Hematopoietic multipotent progenitor cell treated with erythropoietin and hydrocortisone succinate and interleukin-3 and kit ligand, for 8 days (in vitro differentiated cells): ENCODE measurements around the gene RELL2.
A peak's percentile ranks its signal among the peaks of the same experiment; 100 is the strongest.

Experiments used
- DNase-seq: peaks from one replicate; pipeline ENCODE4 v3.0.0-alpha.2; 2015

The RELL2 gene

DNA sequence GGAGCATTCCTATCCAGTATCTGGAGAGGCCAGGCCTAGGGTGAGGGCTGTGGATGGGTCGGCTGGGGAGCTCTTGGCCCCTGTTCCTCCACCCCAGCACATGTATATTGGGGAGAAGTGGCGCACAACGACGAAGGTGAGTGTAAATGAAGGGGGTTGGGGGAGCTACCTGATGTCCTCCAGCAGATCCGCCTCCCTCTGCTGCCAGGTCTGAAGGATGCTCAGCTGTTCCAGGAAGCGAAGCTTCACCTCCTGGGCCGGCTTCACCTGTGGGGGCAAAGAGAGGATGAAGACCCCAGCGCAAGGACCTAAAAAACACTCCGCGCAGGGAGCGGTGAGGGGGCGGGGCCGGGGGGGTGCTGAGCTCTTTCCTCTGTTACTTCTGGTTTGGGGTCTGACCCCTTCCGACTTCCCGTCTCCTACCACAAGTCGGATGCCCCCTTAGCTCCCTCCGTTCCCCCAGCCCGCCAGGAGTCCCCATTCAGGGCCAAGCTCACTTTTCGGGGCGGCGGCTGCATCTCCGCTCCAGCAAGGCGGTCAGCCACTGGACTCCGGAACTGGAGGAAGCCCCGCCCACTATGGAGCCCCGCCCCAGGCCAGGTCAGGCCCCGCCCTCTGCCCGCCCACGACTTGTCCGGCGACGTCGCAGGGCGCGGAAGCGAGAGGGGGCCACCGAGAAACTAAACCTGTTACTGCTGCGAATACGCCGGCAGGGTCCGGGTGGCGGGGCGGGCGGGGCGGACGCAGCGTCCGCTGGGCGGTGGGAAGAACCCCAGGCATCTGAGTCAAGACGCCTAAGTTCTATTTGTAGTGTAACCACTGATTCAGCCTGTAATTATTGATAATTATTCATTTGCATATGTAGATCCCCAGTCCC, 14.3 kb downstream of the RELL2 start, which contains the start of gene FCHSD1:
FCHSD1 (minus strand) TSS at position 568 of the 877 bp plus-strand sequence; CDS start at position 518, 50 bp downstream.
- DNase-seq, result peak; percentile 70

DNA sequence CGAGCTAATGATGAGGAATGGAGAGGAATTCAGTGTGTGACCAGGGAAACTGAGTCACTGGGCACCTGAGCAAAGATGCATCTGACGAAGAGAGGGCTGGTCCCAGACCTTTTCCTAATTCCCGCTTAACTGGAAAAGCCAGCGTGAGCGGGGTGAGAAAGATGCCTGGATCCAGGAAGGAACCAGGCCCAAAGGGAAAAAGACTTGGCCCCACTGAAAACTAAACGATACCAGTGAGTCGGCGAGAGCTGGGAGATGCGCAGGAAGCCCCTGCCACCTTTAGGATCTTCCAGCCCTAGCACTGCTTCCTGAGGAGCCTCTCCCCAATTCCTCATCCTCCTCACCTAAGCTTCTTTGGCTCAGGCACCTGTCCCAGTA, 14.9 kb downstream of the RELL2 start:
- no peak for DNase-seq

GRCh38 chr5:141654298-141654697, 17.5 kb downstream of the RELL2 start:
- no peak for DNase-seq

GRCh38 chr5:141655020-141655419, 18.2 kb downstream of the RELL2 start:
- DNase-seq, result no peak

- no peak for DNase-seq
These were observed 19.6 kb downstream of the RELL2 start for GRCh38 chr5:141656396-141656795.

DNA sequence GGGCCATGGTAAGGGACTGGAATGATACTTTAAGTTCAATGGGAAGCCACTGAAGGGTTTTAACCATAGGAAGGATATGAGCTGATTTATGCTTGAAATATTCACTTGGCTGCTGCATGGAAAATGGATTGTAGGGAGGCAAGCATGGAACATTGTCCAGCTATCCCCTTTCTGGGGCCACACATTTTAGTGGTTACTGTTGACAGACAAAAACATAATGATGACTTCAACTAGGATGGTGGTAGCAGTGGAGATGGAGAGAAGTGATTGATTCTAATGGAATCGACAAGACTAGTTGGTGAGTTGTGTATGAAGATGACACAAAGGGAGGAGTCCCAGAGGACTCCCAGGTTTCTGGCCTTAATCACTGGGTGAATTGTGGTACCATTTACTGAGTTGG, 20.6 kb downstream of the RELL2 start:
- DNase-seq, result no peak

- no peak for DNase-seq
These were observed 21.2 kb downstream of the RELL2 start for GRCh38 chr5:141657937-141658545.

- no peak for DNase-seq
These were observed 25.2 kb downstream of the RELL2 start for GRCh38 chr5:141662028-141662427.

- DNase-seq, result no peak
These were observed 26.7 kb downstream of the RELL2 start for GRCh38 chr5:141663506-141663905.

DNA sequence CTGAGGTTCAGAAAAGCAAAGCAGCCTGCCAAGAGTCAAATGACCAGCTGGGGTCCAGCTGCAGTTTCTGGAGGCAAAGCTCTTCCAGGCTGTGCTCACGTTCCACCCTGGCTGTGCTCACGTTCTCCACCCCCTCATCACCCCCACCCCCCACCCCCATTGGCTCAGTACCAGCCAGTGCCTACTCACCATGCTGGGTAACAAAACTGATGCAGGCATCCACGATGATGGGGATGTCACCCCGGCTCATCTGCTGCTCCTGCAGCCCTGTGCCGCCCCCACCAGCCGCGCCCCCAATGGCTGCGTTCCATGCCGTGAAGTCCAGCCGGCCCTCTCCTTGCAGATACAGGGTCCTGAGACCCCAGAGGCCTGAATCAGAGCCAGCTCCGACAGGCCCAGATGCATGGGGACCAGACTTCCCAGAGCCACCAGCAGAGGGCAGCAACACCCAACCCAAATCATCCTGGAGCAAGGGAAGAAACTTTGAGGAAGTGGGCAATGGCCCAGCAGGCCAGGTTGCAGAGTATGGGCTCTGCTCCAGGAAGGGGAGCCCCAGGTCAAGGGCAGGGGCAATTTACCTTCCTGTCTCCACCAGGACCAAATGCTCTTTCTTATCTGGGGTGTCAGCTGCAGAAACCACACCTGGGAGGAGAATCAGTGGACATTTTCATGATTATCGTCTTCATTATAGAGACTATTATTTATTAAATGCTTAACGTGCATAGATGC, 28.1 kb downstream of the RELL2 start:
- DNase-seq, result peak; percentile 76

- DNase-seq, result no peak
These were observed 29.5 kb downstream of the RELL2 start for GRCh38 chr5:141665995-141666940.

DNA sequence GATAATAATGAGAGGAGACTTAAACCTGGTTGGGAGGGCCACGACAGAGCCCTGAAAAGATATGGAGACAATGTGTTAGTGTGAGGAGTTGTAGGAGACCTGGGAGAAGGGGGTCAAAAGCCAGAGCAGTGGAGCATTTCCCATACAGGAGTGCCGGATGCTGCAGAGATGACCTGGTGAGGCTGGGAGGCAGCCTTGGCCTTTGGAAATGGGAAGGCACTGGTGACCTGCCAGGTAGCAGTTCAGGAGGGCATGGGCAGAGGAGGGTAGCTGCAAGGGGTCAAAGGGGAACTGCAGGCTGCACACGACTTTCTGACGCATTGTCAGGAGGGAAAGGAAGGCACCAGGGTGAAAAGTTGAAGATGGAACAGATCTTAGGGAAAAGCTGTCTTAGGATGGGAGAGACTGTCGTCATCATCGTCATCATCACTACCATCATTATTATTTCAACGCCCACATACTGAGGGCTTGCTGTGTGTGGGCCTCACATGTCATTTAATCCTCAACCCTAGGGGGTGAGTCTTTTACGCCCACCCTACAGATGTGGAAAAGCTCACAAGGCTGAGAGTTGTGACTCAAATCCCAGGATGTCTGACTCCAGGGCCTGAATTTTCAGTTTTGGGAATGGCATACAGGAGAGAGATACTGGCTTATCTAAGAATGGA, 31.9 kb downstream of the RELL2 start:
- no peak for DNase-seq

GRCh38 chr5:141669520-141669919, 32.7 kb downstream of the RELL2 start:
- DNase-seq, result no peak

DNA sequence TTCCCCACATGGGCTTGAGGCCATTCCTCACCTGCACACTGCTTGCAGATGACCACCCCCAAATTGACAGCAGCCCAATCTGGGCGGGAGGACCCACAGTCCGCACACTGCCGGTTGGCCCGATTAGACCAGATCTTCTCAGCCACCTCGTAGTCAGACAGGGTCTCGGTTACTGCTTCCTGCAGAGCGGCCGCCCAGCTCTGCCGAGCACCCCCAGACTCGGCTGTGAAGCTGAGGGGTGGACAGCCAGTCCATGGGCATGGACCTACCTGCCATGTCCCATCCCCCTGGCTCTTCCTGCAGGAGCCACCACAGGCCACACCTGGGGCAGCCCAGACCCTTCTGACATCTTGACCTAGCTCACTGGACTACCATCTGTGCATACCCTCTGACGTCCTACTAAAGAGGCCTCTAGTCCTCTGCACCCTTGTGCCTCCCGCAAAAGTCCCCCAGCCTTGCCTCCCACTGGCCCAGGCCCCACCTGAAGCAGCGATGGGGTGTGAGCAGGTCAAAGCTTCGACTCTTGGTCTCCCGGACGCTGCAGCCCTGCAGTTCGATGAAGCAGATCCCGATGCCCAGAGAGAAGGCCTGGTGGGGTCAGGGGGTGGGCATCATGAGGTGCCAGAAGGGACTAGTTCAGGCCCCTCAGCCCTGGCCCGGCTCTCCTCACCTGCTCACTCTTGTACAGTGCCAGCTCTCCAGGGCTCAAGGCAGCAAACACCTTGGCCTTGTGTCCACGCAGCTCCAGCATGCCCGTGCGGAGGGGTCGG, 35.5 kb downstream of the RELL2 start:
- DNase-seq, result no peak

GRCh38 chr5:141672841-141673813, 36.3 kb downstream of the RELL2 start:
- no peak for DNase-seq

DNA sequence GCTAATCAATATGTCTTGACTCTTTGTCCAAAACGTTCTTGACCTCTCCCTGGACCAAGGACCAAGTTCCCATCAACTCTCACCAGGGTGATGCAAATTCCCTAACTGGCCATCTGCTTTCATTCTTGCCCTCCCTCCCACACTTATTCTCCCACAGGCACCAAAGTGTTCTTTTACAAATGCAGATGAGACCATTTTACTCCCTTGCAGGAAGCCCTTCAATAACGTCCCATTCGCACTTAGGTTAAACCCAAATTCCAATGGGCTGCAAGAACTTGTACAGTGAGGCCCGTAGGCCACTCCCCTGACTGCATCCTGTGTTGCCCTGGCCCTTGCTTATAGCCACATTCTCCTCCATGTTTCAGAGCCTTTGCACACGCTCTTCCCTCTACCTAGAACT, 38.0 kb downstream of the RELL2 start:
- no peak for DNase-seq

- DNase-seq, result no peak
These were observed 38.9 kb downstream of the RELL2 start for GRCh38 chr5:141675672-141676071.

- DNase-seq, result peak; percentile 19
These were observed 40.6 kb downstream of the RELL2 start for GRCh38 chr5:141677415-141677814.

DNA sequence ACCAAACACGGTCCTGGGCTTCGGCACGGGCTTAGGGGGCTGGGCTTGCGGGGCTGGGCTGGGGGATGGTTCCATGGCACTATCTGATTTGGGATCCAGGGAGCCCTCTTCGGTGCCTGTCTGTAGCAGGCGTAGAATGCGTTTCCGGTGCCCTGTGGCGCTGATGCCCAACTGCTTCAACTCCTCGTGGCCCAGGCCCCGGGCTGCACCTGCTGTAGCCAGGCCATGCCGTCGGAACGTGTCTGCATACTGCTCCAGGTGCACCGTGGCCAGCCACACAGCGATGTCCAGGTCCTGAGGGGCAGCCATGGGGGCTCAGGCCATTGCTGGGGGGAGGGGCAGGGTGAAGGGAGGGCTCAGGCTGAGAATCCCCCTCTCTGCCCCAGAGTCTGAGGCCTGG, 43.4 kb downstream of the RELL2 start:
- DNase-seq, result no peak

DNA sequence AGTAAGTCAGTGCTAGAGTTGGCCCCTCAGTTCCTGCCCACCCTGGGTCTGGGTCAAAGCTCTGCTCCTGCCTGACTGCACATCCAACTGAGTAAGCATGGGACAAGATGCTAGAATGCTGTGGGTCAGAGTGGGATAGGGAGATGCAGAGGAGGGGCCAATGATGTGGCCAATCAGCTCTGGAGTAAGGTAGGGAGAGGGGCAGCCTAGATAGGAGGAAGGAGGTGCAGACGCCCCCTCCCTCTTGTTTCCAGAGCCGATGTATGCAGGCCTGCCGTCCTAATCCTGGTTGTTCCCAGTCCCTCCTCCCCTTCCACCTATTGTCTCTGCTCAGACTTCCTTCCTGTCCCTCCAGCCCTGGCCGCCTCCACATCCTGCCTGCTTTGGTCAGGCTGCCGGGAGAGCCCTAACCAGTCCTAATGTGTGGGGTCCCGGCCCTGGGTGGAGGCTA, 44.0 kb downstream of the RELL2 start:
- no peak for DNase-seq
